A549 treated with Mapracorat at 1 μM for 4 hours (cell line): ENCODE data around the gene NEMP1. TPM values are rescaled to one million over a fixed set of nuclear protein-coding genes. Genes with fewer than 3 reads are reported as not detected.

Source experiments
- total RNA-seq: library from RNA; stranded (reverse); fragments of 200-300 nt; extraction: Qiagen RNA extraction; gene quantifications from 5 replicates; pipeline ENCODE4 v1.2.3, GENCODE V29; 2022

Gene NEMP1, protein sequence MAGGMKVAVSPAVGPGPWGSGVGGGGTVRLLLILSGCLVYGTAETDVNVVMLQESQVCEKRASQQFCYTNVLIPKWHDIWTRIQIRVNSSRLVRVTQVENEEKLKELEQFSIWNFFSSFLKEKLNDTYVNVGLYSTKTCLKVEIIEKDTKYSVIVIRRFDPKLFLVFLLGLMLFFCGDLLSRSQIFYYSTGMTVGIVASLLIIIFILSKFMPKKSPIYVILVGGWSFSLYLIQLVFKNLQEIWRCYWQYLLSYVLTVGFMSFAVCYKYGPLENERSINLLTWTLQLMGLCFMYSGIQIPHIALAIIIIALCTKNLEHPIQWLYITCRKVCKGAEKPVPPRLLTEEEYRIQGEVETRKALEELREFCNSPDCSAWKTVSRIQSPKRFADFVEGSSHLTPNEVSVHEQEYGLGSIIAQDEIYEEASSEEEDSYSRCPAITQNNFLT
- total RNA-seq = 13.4 to 16.5 TPM (median 15.4 TPM) in 5 replicates

DNA sequence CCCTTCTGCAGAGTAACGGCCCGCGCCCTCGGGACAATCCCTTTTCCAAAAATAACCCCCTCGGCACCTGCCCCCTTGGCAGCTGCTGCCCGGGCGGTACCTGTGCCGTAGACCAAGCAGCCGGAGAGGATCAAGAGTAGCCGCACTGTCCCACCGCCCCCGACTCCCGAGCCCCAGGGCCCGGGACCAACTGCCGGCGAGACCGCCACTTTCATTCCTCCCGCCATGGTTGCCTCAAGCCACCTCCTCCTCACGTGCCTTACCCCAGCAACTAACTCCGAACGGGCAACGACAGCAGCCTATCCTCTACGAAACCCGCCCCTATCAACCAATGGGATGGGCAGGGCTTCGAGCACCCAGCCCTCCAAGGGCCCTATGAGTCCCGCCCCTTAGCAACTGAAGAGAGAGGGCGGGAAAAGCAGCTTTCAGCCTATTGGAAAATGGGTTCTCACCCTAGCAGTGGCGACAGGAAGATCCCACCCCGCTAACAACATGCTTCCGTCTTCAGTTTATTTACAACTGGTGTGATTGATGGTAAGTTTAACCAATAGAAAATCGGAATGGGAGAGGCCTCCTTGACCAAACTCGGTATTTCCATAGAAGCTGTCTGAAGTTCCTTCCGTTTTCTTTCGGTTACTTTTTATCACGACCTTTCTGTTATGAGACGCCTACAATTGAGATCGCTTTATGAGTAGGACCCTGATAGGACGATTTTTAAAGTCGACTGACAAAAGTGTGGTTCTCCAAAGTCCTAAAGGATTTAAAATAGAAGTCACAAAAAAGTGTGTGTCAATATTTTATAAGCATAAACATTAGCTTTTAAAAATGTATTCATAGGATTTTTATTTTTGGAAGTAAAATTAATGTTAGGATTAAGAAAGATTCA is at the start of gene NEMP1:
Gene NEMP1 (minus strand): TSS at position 273 of the 886 bp plus-strand sequence. CDS start 46 bp downstream, at position 227.

DNA sequence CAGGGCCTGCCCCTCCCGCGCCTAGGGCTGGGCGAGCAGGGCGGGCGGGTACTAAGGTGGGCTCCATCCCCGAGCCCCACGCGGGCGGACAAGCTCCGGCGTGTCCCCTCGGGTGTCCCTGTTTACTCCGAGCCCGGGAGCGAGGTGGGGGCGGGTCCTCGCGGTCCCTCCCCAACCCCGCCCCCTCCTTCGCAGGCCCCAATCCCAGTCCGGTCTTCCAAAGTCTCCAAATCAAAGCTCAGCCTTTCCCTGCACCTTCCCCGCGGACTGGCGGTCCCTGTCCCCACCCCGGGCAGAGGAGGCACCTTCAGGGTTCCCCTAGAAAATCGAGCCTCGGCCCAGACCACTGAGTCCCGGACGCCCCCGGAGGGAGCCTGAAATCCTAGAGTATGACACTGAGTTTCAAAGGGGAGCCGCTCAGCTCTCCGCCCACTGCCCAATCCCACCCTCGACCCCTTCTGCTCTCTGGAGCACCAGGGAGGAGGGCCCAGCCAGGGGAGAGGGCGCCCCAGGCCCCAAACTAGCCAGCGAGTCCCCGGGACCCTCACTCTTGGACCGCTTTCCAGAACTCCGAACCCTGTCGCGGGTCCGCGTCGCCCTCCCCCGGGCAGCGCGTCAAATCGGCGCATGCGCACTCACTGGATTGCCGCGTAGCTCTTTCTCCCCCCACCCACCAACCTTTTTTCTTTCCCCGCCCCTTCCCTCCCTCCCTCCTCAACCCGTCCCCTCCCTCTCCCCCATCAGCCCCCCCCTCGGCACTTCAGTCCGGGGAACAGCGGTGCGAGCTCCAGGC is 49.3 kb upstream of the NEMP1 start, which contains the start of gene LRP1:
Gene LRP1 (plus strand): TSS at position 758 of the 793 bp plus-strand sequence. CDS start 482 bp downstream, outside the sequence.

DNA sequence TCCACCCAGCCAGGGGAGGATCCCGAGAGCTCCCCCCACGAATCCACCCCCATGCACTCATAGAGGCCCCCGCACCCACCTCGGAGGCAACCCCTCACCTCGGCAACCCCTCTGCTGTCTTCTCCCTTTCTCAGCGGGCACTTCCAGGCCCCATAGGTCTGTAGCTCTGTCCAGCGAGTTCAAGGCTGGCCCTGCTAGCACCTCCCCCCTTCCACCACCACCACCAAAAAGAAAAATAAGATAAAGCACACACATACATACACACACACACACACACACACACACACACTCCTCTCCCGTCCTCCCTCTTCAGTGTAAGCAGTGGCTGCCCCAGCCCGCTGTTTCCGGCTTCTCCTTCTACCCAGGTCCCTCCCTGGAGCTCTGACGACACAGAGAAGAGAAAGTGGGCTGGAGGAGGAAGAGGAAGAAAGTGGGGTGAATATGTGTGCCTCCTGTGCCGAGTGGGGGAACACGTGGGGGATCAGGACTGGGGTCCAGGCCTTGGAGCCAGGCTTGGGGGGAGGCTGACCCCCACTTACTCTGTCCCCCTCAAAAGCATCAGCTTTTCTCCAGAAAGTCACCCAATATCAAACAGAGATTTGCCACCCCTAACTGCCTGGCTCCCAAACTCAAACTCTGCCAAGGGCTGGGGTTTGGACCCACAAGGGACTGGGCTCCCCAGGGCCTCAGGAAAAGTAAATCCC is 32.6 kb upstream of the NEMP1 start, which contains the start of gene STAT6:
Gene STAT6 (minus strand): TSS at position 332 of the 704 bp plus-strand sequence. CDS start 3,084 bp downstream, outside the sequence.

DNA sequence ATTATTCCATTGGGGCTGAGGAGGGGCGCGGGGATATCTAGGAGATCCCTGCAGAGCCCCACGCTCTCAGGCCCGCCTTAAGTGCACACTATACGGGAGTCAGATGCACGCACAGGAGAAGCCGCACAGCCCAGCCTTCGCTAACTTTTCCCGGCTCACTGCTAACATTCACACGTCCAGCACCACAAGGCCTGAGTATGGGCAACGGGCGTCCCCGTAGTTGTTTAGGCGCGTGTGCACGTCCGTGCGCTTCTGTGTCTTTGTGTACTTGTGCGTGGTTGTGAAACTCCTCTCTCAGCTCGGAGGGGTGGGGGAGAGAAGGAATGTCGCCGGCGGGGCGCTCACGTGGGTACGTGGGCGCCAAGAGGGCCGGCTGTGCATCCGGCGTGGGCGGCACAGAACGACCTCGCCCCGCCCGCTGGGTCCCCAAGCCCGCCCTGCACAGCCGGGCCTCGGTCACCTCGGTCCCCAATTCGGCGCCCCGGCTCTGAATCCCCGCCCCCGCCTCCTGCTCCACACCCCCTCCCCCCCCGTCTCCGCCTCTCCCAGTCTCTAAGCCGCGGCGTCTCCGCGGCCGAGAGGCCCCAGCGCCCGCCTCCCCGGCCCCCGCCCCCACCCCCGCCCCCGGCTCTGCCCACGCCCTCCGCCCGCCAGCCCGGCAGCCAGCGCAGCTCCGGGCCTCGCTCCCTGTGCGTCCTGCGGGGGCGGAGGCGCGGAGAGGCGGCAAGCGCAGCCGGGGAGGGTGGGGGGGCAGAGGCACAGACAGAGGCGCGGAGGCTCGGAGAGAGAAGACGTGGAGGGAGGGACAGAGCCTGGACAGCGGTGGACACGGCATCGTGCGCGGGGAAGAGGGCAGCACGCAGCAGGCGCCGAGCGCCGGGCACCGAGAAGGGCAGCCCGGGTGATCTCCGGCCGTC is 10.0 kb upstream of the NEMP1 start, which contains the start of gene NAB2:
Gene NAB2 (plus strand): TSS at position 761 of the 917 bp plus-strand sequence. CDS start 158 bp downstream, outside the sequence.

DNA sequence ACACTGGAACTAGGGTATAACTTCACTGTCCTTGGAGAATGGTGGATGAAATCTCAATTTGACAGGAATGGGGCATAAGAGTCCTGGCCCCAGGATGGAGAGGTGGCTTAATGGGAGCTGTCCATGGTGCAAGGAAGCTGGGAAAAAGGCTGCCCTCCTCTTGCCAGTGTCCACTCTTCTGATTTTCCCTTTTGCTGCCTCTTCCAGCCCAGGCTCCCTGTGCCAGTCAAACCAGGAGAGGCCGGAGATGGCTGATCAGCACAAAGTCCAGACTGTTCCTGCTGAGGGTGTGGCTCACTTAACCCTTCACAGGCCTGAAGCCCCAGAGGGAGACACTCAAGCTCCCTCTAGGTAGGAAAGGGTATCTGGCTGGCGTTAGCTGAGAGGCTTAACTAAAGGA is 28.7 kb downstream of the NEMP1 start, which contains the start of gene MYO1A:
Gene MYO1A (minus strand): TSS at position 240 of the 400 bp plus-strand sequence. CDS start 1,806 bp downstream, outside the sequence.

DNA sequence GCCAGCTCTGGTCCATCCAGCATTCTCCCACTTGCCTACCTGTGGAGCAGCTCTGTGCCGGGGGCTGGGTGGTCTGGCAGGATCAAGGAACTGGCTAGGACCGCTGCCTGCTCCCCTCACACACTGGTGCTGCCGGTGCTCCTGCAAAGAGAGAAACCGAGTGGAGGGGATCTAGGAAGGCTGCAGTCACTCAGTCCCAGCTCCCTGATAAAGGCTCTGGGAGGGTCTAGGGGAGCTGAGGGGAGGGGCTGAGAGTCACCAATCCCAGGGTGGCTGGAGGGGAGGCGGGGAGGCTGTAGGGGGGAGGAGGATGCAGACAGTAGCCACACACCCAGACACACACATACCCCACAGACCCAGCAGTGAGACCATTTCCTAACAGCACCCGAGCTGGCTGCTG is 62.2 kb downstream of the NEMP1 start, which contains the start of gene TAC3:
Gene TAC3 (minus strand): TSS at position 182 of the 400 bp plus-strand sequence. CDS start 732 bp downstream, outside the sequence.

DNA sequence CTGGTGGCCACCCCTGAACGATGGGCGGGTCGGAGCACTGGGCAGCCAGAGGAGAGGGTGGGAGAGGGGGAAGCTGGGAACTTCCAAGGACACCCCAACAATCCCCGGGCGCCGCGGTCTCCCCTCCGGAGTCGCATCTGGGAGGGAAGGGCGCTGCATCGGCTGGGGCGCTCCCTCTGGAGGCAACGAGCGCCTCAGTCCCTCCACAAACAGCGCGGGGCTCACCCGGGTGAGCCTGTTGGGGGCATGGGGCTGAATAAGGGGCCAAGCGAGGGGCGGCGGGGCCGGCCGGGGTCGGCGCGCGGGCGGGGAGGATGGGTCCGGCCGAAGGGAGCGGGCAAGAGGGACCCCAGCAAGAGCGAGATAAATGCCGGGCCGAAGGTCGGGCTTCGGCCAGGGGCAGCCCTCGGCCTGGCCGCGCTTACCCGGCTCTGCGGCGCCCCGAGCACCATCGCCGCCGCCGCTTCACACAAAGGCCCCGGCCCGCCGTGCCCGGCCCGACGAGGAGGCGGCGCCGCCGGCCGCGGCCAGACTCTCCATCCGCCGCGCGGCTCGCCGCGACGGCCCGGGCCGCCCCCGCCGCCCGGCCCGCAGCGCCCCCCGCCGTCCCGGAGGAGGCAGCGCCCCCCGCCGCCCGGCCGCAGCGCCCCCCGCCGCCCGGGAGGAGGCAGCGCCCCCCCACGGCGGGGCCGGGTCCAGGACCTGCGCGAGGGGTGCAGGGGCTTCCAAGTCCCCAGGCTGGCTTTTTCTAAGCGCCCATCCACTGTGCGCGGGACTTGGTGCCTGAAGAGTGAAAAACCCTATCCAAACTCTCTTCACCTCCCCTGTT is 72.4 kb downstream of the NEMP1 start, which contains the start of gene ZBTB39:
Gene ZBTB39 (minus strand): TSS at position 567 of the 829 bp plus-strand sequence. CDS start 1,629 bp downstream, outside the sequence.

Other genes with a start within 250 kb of the NEMP1 start
- gene SDR9C7, start 144.4 kb downstream of the NEMP1 start, total RNA-seq = 0.15 TPM in 1 of 5 replicates, not detected in the others
- 0.07 to 0.19 TPM (median 0.11 TPM) in 5 replicates for gene RDH16, start 121.2 kb downstream of the NEMP1 start, total RNA-seq
- gene ZBTB39, start 72.2 kb downstream of the NEMP1 start, total RNA-seq = 4.4 to 6.0 TPM (median 5.4 TPM) in 5 replicates
- 0.30 TPM in 1 of 5 replicates, not detected in the others for gene TAC3, start 62.3 kb downstream of the NEMP1 start, total RNA-seq
- 0.07 to 0.52 TPM (median 0.26 TPM) in 5 replicates for gene MYO1A, start 28.7 kb downstream of the NEMP1 start, total RNA-seq
- gene NAB2, start 10.3 kb upstream of the NEMP1 start, total RNA-seq = 13.4 to 19.9 TPM (median 19.0 TPM) in 5 replicates
- gene STAT6, start 32.6 kb upstream of the NEMP1 start, total RNA-seq = 40.7 to 52.1 TPM (median 49.8 TPM) in 5 replicates
- 14.7 to 19.0 TPM (median 15.1 TPM) in 5 replicates for gene LRP1, start 49.7 kb upstream of the NEMP1 start, total RNA-seq
- not detected in 5 replicates for gene LRP1-AS, start 68.8 kb upstream of the NEMP1 start, total RNA-seq
- gene NXPH4, start 138.0 kb upstream of the NEMP1 start, total RNA-seq = 4.1 to 5.6 TPM (median 5.3 TPM) in 5 replicates
- 115 to 128 TPM (median 124 TPM) in 5 replicates for gene SHMT2, start 150.9 kb upstream of the NEMP1 start, total RNA-seq
- 0.27 to 0.61 TPM (median 0.58 TPM) in 5 replicates for gene STAC3, start 172.4 kb upstream of the NEMP1 start, total RNA-seq